ENCODE results near the gene DLX2.
"Not testable (repeated sequence)": the region's sequence is repeated elsewhere in the genome, so short reads cannot be mapped to it uniquely, and the experiment has no call there.

DLX2 gene

GRCh38 chr2:172082105-172082943 is 20.4 kb downstream of the DLX2 start:
- DNase-seq, result no peak

GRCh38 chr2:172081221-172082022 is 21.3 kb downstream of the DLX2 start:
- DNase-seq, result no peak

GRCh38 chr2:172080641-172081220 is 22.0 kb downstream of the DLX2 start:
- no peak for DNase-seq

- DNase-seq, result no peak
Observed at GRCh38 chr2:172079838-172080640, 22.7 kb downstream of the DLX2 start.

- no peak for DNase-seq
Observed at GRCh38 chr2:172079416-172079815, 23.3 kb downstream of the DLX2 start.

GRCh38 chr2:172074254-172074653 is 28.4 kb downstream of the DLX2 start:
- no peak for DNase-seq

GRCh38 chr2:172073518-172073917 is 29.2 kb downstream of the DLX2 start:
- DNase-seq, result no peak

GRCh38 chr2:172072706-172073105 is 30.0 kb downstream of the DLX2 start:
- peak; percentile 85 for DNase-seq

GRCh38 chr2:172072303-172072702 is 30.4 kb downstream of the DLX2 start:
- DNase-seq, result peak; percentile 90

GRCh38 chr2:172070936-172071335 is 31.8 kb downstream of the DLX2 start:
- DNase-seq, result no peak

- not testable (repeated sequence) for DNase-seq
Observed at GRCh38 chr2:172067905-172068304, 34.8 kb downstream of the DLX2 start.

GRCh38 chr2:172066394-172066886 is 36.3 kb downstream of the DLX2 start:
- no peak for DNase-seq

GRCh38 chr2:172065111-172065510 is 37.6 kb downstream of the DLX2 start:
- DNase-seq, result no peak

- no peak for DNase-seq
Observed at GRCh38 chr2:172063446-172063845, 39.3 kb downstream of the DLX2 start.

- DNase-seq, result no peak
Observed at GRCh38 chr2:172062402-172063004, 40.2 kb downstream of the DLX2 start.

- DNase-seq, result not testable (repeated sequence)
Observed at GRCh38 chr2:172060118-172060517, 42.6 kb downstream of the DLX2 start.

GRCh38 chr2:172058660-172059059 is 44.0 kb downstream of the DLX2 start:
- no peak for DNase-seq

GRCh38 chr2:172056293-172056692 is 46.4 kb downstream of the DLX2 start:
- no peak for DNase-seq

- DNase-seq, result no peak
Observed at GRCh38 chr2:172053486-172053885, 49.2 kb downstream of the DLX2 start.

- DNase-seq, result no peak
Observed at GRCh38 chr2:172052000-172052983, 50.4 kb downstream of the DLX2 start.

All from NCI-H1436 (cell line).